GM20431 (cell line): ENCODE results near the gene CREB3L2.
"Not testable (repeated sequence)": the region's sequence is repeated elsewhere in the genome, so short reads cannot be mapped to it uniquely, and the experiment has no call there.

ENCODE experiments used
- in situ Hi-C: fragments of 300-500 bp; cut with MseI, MboI; formaldehyde crosslinking; loops from one replicate; pipeline ENCODE4 v1.15.0; 2020; ENCODE audit warnings: low sequenced_read_pairs; ENCODE audit not compliant: unreplicated experiment

Gene CREB3L2

DNA sequence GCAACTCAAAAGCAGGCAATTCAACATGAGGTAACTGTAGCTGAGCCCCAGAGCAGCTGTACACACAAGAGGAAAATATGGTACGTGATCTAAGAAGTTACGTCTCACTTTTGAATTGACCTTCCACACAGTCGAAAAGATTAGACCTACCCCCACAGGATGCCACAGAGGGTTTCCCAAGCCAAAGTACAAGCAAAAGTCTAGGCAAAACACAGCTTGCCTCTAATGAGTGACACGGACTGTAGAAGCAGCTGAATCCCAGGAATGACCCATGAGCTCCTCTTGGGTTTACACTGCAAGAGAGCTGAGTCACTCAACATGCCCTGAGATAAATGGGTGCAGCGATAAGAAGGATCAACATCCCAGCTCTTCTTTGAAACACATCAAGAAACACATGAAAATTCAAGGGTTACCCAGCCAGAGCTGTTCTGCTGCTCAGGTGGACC, 9.8 kb downstream of the CREB3L2 start:
- in situ Hi-C loops: no loop called here

DNA sequence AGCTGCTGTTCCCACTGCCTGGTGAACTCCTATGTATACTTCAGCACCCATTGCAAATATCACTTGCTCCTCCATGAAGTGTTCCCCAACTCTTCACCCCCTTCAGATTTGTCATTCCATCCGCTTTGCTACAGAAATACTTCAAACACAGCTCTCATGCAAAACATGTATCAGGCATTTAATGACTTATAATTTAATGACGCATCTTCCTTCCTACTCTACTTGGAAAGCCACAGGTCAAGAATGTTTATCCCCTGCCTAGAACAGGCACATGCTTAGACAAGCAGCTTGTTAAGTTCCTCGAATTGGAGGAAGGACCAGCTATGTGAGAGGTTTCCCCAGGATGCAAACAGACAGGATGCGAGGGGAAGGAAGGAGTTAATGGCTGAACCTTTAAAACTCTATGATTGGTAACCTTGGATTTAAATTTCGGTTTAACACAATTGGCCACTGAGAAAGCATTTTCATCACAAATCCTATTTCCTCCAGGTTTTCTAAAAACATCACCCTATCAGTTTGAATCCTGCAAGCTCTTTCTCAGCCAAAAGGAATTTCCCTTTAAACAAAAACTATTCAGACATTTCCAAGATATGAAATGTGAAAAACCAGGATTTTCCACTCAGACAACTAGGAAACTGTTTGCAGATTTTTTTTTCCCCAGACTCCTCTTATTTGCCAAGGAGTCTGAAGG, 11.5 kb downstream of the CREB3L2 start:
- in situ Hi-C loops: no loop called here

- in situ Hi-C loops: no loop called here
Observed at GRCh38 chr7:137989590-137989989, 12.3 kb downstream of the CREB3L2 start.

- in situ Hi-C loops: no loop called here
Observed at GRCh38 chr7:137989094-137989493, 12.8 kb downstream of the CREB3L2 start.

DNA sequence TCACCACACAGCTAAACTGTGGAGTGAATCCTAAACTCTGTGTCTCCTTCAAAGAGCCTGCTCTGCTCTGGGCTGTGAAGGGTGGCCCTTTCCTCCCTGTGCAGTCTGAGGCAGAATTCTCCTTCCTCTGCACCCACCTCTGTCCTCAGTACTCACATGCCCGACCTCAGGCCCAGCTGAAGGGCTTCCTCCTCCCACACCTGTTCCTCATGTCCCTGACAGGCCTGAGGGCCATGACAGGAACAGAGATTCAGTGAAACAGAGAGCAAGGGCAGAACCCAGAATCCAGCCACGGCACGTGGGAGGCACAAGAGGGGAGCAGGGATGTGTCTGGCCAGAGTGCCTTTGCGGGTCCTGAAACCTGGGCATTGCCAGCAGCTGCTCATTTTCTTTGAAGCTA, 13.9 kb downstream of the CREB3L2 start:
- in situ Hi-C loops: no loop called here

GRCh38 chr7:137987563-137987962, 14.3 kb downstream of the CREB3L2 start:
- in situ Hi-C loops: no loop called here

GRCh38 chr7:137987018-137987349, 14.9 kb downstream of the CREB3L2 start:
- in situ Hi-C loops: no loop called here

DNA sequence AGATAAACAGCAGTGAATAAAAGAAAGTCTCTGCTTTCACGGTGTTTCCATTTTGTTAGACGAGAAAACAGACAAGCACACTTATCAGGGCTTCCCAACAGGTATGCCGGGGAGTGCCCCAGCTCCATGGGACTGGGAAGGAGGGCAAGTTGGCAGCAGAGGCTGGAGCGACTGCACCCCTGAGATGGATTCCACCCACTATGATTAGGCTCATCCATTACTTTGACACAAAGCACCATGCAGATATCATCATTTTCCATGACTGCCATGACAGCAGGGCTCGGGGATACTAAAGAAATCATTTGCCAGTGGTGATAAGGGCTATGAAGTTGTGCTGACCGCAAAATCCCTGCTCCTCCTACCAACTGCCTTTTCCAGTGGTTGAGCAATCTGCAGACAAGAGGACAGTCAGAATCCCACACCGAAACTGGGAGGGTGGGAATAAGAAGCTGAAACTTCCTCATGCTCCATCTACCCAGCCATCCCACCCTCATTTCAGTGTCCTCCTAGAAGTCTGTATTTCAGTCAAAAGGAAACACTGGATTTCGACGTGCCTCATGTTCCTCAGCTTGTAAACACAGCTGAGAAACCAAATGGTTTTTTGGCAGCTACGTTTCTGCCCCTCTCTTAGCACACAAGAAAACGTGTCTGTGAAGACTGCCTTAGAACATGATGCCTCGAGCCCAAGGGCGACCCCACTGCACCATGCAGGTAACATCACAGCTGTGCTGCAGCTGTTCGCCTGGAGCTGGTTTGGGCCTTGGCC, 15.5 kb downstream of the CREB3L2 start:
- in situ Hi-C loops: no loop called here

DNA sequence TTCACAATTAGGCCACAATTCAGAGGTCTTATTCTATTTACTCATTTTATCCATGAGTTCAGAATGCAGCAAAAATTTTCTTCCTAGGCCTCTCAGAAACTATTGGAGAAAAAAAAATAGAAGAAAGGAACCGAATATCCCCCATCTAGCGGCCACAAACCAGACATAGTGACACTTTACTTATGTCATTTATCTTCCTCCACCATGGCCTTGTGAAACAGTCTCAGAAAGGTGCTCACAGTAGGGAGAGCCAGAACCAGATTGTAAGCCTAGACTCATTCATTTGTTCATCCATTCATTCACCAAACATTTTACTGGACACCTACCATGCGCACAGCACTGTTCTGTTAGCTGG, 16.0 kb downstream of the CREB3L2 start:
- in situ Hi-C loops: no loop called here

DNA sequence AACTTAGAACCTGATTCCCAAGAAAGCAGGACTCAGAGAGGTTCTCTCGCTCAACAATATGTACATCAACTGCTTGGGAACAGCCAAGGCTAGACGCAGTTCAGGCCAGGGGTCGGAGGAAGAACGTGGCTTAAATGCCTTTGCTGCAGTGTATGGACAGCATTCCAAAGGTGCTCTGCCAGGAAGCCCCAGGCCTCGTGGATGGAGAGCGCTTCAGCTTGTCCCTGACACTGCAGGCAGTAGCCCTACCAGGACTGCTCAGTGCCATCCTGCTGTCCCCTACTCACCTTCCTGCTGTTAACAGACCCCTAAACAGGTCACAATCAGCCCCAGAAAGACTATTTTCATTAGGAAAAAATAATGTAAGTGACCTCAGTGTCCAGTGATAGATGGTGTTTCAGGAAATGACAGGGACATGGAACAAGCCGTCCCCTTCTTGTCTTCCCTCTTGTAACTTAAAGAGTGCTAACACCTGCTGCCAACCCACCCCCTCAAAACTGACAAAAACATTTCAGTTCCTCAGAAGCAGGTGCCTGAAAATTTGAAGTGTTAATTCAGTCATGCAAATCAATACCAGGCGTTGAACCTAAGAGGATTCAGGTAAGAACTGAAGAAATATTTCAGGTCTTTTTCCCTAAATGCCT, 16.5 kb downstream of the CREB3L2 start:
- in situ Hi-C loops: no loop called here

- in situ Hi-C loops: no loop called here
Observed at GRCh38 chr7:137984181-137985041, 17.5 kb downstream of the CREB3L2 start.

DNA sequence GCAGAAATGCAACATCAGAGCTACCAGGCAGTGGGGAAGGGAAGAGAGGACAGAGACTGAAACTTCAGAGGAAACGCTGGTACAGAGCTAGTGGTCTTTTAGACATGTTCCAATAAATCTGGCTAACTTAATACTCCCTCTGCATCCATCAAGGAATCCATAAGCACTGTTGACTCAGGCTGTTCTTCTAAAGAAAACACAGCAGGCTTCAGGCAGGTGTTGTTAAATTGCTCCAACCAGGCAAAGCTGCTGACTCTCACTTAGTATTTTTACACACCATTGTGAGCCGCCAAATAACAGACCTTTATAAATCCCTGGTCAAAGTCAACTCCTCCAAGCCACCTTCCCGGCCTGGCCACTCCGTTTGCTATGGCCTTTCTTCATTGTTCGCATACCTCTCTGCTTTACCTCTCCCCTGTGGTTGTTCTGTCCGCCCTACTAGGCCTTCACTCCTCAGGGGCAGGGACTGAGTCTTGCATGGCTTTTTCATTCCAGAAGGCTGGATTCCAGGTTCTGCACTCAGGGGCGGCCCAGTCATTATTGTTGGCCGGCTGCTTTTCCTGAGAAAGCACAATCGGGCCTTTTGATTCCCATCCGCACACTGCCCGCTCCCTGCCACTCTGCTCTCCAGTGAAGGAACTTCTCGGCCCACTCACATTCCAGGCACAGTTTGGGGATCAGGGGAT, 18.4 kb downstream of the CREB3L2 start:
- in situ Hi-C loops: no loop called here

- in situ Hi-C loops: not testable (repeated sequence)
Observed at GRCh38 chr7:137982394-137982793, 19.5 kb downstream of the CREB3L2 start.

DNA sequence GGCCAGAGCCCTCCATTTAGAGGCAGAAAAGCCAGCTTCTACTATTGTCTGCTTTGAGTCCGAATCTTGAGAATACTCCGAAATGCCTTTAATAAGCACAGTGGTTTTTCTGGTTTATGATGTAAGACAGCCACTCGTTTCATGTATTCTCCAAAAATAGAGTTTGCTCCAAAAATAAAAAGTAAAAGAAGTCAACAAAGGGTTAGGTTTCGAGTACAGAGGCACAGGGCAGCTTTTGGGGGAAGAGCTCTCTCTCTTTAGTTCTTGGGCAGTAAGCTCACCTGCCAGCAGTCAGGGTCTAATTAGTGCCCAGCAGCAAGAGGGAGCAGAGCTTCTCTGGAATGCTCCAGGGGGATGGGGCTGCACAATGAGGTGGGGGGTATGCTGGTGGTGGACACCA, 20.2 kb downstream of the CREB3L2 start:
- in situ Hi-C loops: no loop called here

DNA sequence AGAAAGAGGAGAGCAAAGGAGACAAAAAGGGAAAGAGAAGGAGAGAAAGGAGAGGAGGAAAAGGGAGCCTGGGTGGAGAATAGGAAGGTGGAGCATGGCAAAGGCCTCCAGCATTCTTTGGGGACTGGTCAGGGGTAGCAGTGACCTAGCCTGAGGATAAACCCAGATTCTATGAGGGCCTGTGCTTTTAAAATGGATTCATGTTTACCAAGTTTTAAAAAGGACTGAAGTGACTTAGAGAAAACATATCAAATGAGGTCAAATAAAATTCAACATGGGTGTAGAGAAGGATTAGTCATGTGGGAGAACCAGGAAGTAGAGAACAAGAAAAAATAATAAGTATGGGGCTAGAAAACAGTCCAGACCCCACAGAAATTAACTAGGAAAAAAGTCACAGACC, 20.7 kb downstream of the CREB3L2 start:
- in situ Hi-C loops: no loop called here

DNA sequence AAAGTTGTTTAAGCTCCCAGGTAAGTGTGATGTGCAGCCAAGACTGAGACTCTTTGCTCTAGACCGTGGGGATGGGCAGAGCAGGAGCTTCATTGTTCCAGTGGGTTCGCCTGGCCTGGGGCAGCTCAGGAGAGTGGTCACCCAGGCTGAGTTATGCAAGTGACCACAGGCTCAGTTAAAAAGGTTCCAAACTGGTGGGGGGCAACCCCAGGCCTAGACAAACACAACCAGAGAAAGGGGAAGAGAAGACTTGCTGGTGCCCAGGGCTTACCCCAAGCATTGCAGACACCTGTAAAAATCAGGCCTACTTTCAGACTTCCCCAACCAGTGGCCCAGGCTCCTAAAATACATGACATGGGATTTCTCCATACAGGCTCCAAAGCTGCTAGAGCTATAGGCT, 21.6 kb downstream of the CREB3L2 start:
- in situ Hi-C loops: no loop called here

DNA sequence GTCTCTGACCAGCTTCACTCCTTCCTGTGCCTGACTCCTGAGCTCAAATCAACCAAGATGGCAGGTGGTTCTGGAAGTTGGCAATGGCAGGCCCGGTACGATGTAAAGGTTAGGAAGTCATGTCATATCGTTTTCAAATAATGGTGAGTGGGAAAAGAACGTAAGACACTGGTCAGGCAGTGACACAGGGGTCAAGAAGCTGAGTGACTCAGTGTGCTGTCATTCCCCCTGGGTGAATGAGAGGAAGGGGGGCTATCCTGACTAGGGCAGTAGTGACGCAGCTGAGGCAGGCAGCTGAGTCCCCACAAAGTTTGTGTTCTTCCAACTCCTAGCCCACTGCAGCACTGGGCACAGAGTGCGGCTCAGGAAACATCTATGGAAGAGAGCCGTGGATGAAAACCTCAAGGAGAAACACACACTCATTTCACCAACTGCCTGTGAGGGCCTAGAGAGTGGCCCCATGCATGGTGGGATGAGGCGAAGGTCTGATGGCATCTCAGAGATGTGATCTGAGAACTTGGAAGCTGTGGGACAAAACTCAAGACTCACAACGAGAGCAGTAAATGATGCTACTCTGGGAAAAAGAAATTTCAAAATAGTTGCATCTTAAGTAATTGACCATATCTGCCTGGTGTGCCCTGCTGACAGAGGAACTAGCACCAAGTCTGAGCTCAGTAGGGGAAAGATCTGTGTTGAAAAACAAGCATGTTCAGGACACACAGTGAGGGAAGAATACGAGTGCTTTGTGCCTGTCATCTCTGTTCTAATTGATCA, 23.2 kb downstream of the CREB3L2 start:
- in situ Hi-C loops: no loop called here

- in situ Hi-C loops: no loop called here
Observed at GRCh38 chr7:137977173-137977572, 24.7 kb downstream of the CREB3L2 start.

GRCh38 chr7:137976696-137977095, 25.2 kb downstream of the CREB3L2 start:
- in situ Hi-C loops: no loop called here
